NCI-H2081 (cell line): ENCODE measurements around the gene NSG1.
"Not testable (repeated sequence)": the region's sequence is repeated elsewhere in the genome, so short reads cannot be mapped to it uniquely, and the experiment has no call there.

Source experiments
- DNase-seq, 2 experiments: peaks; one replicate each; lab custom pipeline; 2025; lab: John Stamatoyannopoulos, UW

NSG1 gene

DNA sequence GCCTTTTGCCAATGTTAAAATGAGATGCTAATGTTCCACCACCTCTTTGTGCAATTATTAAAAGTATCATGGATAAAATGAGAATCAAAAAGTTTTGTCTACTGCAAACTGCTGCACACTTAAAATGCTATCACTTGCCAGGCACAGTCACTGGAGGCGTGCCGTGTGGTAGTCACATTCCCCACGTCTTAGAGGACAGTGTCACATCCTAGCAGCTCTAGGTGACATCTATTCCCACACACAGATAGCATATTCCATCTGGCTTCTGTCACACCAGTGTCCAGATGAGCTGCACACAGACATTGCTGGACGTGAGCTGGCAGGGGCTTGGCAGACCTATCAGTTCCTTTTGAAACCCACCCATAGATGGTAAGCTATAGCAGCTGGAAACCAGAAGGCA, 47.0 kb downstream of the NSG1 start:
- no peak for DNase-seq

GRCh38 chr4:4436244-4436823, 49.4 kb downstream of the NSG1 start:
- no peak for DNase-seq

- no peak for DNase-seq
Measured at GRCh38 chr4:4437798-4438470, 51.0 kb downstream of the NSG1 start.

DNA sequence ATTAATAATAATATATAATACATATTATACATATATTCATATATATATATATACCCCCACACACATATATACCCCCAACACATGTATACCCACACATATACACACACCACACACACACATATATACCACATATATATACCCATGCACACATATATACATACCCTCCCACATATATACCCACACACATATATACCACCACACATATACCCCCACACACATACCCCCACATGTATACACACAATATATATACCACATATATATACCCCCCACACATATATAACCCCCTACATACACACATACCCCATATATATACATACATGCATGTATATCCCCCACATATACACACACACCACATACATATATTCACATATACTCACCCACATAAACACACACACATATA, 52.0 kb downstream of the NSG1 start:
- no peak for DNase-seq

GRCh38 chr4:4439782-4440181, 52.9 kb downstream of the NSG1 start:
- DNase-seq: no peak

DNA sequence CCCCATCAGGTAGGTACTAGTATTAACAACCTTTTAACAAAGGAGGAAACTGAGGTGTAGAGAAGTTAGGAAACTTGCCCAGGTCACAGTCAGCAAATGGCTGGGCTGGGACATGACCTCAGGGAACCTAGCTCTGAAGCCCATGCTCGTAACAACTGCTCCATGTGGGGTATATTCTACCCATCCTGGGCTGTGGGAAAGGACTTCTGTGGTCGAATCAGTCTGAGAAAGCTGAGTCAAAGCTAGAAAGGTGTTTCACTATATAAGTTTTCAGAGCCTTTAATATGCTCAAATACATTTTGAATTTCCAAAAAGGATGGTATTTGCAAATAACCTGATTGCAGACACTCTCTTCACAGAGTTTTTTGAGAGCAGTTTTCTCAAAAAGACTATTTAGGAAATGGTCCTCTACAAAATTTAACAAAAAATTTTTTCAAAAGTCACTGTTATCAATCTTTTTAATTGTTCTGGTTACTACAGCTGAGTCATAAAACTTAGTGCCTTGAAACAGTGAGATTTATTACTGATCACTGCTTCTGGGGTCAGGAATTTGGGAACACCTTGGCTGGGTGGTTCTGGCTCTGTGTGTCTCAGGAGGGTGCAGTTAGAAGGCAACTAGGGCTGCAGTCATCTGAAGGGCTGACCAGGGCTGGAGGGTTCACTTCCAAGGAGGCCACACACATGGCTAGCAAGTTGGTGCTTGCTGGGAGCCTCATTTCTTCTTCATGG, 53.6 kb downstream of the NSG1 start:
- no peak for DNase-seq

DNA sequence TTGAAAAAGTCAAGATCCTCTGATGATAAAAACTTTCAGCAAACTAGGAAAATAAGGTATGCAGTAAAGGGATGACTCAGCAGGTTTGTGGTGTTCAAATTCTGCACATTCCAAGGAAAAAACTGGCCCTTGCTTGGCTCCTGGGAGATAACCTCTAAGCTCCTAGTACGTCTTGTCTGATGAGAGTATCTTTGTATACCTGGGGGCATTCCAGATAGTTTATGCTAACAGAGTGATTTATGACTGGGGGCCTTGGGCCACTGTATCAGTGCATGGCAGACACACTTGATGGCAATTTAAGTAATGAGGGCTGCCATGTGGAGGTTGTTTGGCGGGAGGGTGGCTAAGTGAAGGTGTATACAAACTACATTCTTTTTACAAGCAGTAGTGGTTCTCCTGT, 56.9 kb downstream of the NSG1 start:
- no peak for DNase-seq

DNA sequence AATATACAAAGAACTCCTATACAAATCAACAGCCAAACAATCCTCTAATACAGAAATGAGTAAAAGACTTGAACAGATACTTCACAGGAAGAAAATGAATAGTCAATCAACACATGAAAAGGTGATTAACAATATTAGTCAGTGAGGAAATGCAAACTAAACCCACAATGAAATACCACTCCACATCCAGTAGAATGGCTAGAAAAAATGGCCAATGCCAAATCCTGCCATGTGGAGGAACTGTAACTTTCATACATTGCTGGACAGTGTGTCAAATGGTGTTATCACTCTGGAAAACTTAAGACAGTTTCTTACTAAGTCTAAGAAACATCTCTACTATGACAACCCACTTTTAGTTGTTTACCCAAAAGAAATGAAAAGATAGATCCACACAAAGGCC, 59.5 kb downstream of the NSG1 start:
- no peak for DNase-seq

GRCh38 chr4:4455210-4455865, 68.4 kb downstream of the NSG1 start:
- no peak for DNase-seq

- no peak for DNase-seq
Measured at GRCh38 chr4:4456351-4456750, 69.4 kb downstream of the NSG1 start.

- DNase-seq: no peak
Measured at GRCh38 chr4:4456816-4457578, 70.1 kb downstream of the NSG1 start.

DNA sequence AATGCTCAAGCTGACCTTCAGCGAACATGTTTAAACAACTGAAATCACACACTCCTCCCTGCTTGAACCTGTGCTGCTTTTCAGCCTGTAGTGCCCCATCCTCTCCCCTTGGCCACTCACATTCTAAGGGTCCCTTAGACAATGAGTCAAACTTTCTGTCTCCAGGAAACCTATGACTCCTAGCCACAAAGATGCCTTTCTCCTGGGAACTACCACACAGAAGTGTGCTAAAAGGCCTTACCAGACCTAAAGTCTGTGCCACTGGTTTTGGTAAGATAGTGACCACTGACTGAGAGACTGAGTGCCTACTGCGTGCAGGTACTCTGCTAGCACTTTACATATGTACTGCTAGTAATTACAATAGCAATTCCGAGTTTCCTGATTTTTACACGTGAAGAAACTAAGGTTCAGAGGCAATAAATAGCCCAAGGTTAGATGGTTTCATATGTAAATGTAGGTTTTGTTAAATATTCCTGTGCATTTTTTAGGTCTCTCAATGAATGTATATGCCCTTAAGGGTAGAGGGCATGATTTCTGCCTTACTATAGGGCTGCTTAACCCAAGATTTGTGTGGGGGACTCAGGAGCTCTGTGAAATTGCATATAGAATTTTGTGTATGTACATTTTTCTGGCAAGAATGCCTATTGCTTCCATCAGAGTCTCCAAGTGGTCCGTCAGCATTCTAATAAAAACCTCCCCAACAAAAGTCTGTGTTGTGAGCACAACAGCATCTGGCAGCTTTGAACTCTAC, 71.1 kb downstream of the NSG1 start:
- no peak for DNase-seq

DNA sequence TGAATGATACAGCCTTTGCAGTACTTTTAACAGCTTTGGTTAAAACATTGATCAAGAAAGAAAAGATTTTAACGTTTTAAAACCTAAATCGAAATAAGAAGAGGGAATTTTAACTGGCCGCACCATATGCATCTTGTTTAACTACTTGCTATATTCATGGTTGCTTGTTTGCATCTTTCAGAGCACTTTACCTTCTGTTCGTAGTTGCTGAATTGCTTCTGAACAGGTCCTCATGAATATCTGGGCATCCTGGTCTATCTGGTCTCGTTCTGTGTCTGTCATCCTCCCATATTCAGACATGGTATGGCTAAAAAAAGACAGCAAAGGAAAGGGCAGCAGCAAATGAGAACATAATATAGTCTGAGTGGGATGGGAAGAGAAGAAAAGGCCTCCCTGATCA, 72.3 kb downstream of the NSG1 start:
- no peak for DNase-seq

DNA sequence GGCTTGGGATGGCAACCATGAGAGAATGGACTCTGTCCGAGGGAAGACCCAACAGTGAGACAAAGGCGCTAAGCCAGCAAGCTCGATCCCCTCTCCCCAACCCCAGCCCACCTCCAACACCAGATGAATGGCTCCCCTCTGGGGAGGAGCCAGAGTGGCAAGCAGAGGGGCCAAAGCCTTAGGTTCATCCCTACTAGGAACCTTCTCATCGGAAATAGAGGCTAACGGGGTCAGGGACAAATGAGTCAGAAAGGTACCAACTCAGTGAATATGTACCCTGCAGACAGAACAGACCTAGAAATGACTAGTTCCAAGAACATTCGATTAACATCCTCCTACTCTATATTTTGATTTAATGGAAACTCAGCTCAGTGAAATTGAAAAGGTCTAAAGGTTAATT, 73.9 kb downstream of the NSG1 start:
- DNase-seq: no peak

- DNase-seq: no peak
Measured at GRCh38 chr4:4461178-4461577, 74.3 kb downstream of the NSG1 start.

DNA sequence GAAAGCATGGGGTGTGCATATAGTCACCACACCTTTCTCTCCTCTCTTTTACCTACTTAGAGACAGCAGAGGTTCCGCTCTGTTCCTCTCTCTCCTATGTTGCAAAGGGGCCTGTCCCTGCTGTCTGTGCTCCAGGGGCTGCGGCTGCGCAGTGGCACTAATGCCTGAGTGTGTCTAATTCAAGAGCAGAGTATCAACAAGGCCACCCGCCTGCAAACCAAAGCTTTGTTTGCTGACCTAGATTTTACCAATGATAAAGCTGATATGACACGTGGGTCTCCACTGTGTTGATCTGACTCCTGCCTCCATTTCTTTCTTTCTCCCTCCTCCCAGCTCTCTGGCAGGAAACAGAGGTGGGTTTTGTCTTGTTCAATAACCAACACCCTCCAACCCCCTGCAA, 74.9 kb downstream of the NSG1 start:
- DNase-seq: peak in 1 of 2 experiments; percentile 29

GRCh38 chr4:4462970-4463369, 76.1 kb downstream of the NSG1 start:
- DNase-seq: no peak

DNA sequence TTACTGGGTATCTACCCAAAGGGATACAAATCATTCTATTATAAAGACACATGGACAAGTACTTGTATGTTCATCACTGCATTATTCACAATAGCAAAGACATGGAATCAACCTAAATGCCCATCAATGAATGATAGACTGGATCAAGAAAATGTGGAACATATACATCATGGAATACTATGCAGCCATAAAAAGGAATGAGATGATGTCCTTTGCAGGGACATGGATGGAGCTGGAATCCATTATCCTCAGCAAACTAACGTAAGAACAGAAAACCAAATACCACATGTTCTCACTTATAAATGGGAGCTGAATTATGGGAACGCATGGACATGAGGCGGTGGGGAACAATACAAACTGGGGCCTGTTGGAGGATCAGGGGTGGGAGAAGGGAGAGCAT, 78.3 kb downstream of the NSG1 start:
- not testable (repeated sequence) for DNase-seq
